LNCaP clone FGC (cell line): ENCODE results near the gene FOXP2.
"Not testable (repeated sequence)": the region's sequence is repeated elsewhere in the genome, so short reads cannot be mapped to it uniquely, and the experiment has no call there.

ENCODE experiments used
- DNase-seq: peaks from one replicate; pipeline ENCODE4 v3.0.0-alpha.2; 2011; ENCODE audit warnings: low read depth
- H3K4me3 ChIP-seq: 2 replicates; pipeline ENCODE4 v1.5.1; 2011; ENCODE audit warnings: mild to moderate bottlenecking, low read depth, low read length, control low read depth
- CTCF ChIP-seq: IDR thresholded peaks from 2 replicates; pipeline ENCODE4 v1.5.1; 2012; ENCODE audit warnings: mild to moderate bottlenecking; ENCODE audit not compliant: control insufficient read depth, insufficient read depth; ENCODE audit errors: extremely low read depth

The FOXP2 gene

GRCh38 chr7:114468844-114469243, 54.2 kb downstream of the FOXP2 start:
- no peak for DNase-seq
- TF ChIP-seq CTCF = no peak
- H3K4me3 ChIP-seq = no peak overlapping the region

GRCh38 chr7:114472896-114473512, 58.4 kb downstream of the FOXP2 start:
- DNase-seq = no peak
- TF ChIP-seq CTCF = no peak
- H3K4me3 ChIP-seq = no peak overlapping the region

- no peak overlapping the region for H3K4me3 ChIP-seq
- no peak for TF ChIP-seq CTCF
- no peak for DNase-seq
These were observed 63.8 kb downstream of the FOXP2 start for GRCh38 chr7:114478384-114478783.

GRCh38 chr7:114481999-114482398, 67.4 kb downstream of the FOXP2 start:
- H3K4me3 ChIP-seq = no peak overlapping the region
- no peak for DNase-seq
- no peak for TF ChIP-seq CTCF

GRCh38 chr7:114484226-114484625, 69.6 kb downstream of the FOXP2 start:
- TF ChIP-seq CTCF = no peak
- no peak overlapping the region for H3K4me3 ChIP-seq
- no peak for DNase-seq

GRCh38 chr7:114487174-114487573, 72.6 kb downstream of the FOXP2 start:
- DNase-seq = no peak
- H3K4me3 ChIP-seq = no peak overlapping the region
- TF ChIP-seq CTCF = no peak

- no peak for DNase-seq
- TF ChIP-seq CTCF = no peak
- H3K4me3 ChIP-seq = no peak overlapping the region
These were observed 74.1 kb downstream of the FOXP2 start for GRCh38 chr7:114488696-114489095.

GRCh38 chr7:114497491-114497890, 82.9 kb downstream of the FOXP2 start:
- not testable (repeated sequence) for DNase-seq, H3K4me3 ChIP-seq
